Thymus (tissue), 11 donors: ENCODE results near the gene IL21R. TPM values are rescaled to one million over a fixed set of nuclear protein-coding genes. Genes with fewer than 3 reads are reported as not detected.

Experiments
- DNase-seq, 9 donors: peaks; one replicate each; pipeline ENCODE4 v3.0.0-alpha.2; 2013; ENCODE audit warnings: low spot score in 9 of 9, low read depth in 6 of 9, missing footprints in 1 of 9
- H3K27ac ChIP-seq, 2 donors: one replicate each; pipeline ENCODE4 v1.5.1; 2013; ENCODE audit warnings: control low read depth in 1 of 2, low read depth in 1 of 2, low read length in 1 of 2, mild to moderate bottlenecking in 1 of 2, moderate library complexity in 1 of 2
- H3K27me3 ChIP-seq, 2 donors: one replicate each; pipeline ENCODE4 v1.5.1; 2013; ENCODE audit warnings: low read length in 1 of 2; ENCODE audit not compliant: control insufficient read depth in 2 of 2, insufficient read depth in 1 of 2
- H3K36me3 ChIP-seq, 2 donors: one replicate each; pipeline ENCODE4 v1.5.1; 2013; ENCODE audit warnings: low read length in 1 of 2, mild to moderate bottlenecking in 1 of 2, moderate library complexity in 1 of 2; ENCODE audit not compliant: control insufficient read depth in 2 of 2, insufficient read depth in 2 of 2
- H3K4me1 ChIP-seq, 2 donors: one replicate each; pipeline ENCODE4 v1.5.1; 2013; ENCODE audit warnings: low read length in 2 of 2; ENCODE audit not compliant: control insufficient read depth in 2 of 2, insufficient read depth in 2 of 2
- H3K4me3 ChIP-seq, 2 donors: one replicate each; pipeline ENCODE4 v1.5.1; 2013; ENCODE audit warnings: low read length in 2 of 2, control low read depth in 1 of 2, mild to moderate bottlenecking in 1 of 2
- H3K9me3 ChIP-seq, 2 donors: one replicate each; pipeline ENCODE4 v1.5.1; 2013; ENCODE audit warnings: low read length in 1 of 2, mild to moderate bottlenecking in 1 of 2; ENCODE audit not compliant: control insufficient read depth in 2 of 2, insufficient read depth in 1 of 2
- WGBS: extraction: QIAGEN DNeasy Blood & Tissue Kit; methylation state at CpG from one replicate; pipeline ENCODE4 v1.1.7; 2013; 5-methylcytosine and 5-hydroxymethylcytosine counted together
- polyA plus RNA-seq: library from polyadenylated mRNA; stranded (reverse); fragments of 200-250 nt; gene quantifications from one replicate; pipeline ENCODE4 v1.2.3, GENCODE V29; 2013
- total RNA-seq: library from RNA; stranded (reverse); fragments of 120-200 nt; gene quantifications from one replicate; pipeline ENCODE4 v1.2.4, GENCODE V29; 2013
- donor health status: healthy.

Gene IL21R
- total and polyA plus RNA-seq, 2 donors, result 10.7 to 12.8 TPM

GRCh38 chr16:27500801-27501200, 98.8 kb downstream of the IL21R start:
- WGBS, result 98% methylated on average over 3 of the region's 3 CpGs
- Histone ChIP-seq H3K4me1 (no peaks in the 10 kb centered on the region), H3K36me3 (peaks cover 81 to 88% of the 10 kb centered on the region in 2 donors), H3K27ac (no peak overlapping the region), H3K27me3 (no peaks in the 10 kb centered on the region), H3K9me3 (no peaks in the 10 kb centered on the region), H3K4me3 (no peak overlapping the region)
- DNase-seq, result no peak

Other genes with a start within 250 kb of the IL21R start
- 6.2 TPM for gene KDM8, start 198.6 kb upstream of the IL21R start, total RNA-seq
- gene KDM8, start 198.6 kb upstream of the IL21R start, polyA plus RNA-seq, result 7.1 TPM
- gene NSMCE1, start 133.4 kb upstream of the IL21R start, total RNA-seq, result 79.9 TPM
- gene NSMCE1, start 133.4 kb upstream of the IL21R start, polyA plus RNA-seq, result 69.5 TPM
- 14.8 TPM for gene IL4R, start 88.2 kb upstream of the IL21R start, total RNA-seq
- 36.8 TPM for gene IL4R, start 88.2 kb upstream of the IL21R start, polyA plus RNA-seq
- gene GTF3C1, start 147.7 kb downstream of the IL21R start, total RNA-seq, result 40.8 TPM
- gene GTF3C1, start 147.7 kb downstream of the IL21R start, polyA plus RNA-seq, result 81.0 TPM
- gene KATNIP, start 148.0 kb downstream of the IL21R start, total RNA-seq, result 6.8 TPM
- gene KATNIP, start 148.0 kb downstream of the IL21R start, polyA plus RNA-seq, result 10.4 TPM